ENCODE results near the gene CYP3A7. TPM values are rescaled to one million over a fixed set of nuclear protein-coding genes. Genes with fewer than 3 reads are reported as not detected.
"Not testable (repeated sequence)": the region's sequence is repeated elsewhere in the genome, so short reads cannot be mapped to it uniquely, and the experiment has no call there.

CYP3A7 gene
- total RNA-seq, 1 experiment from 2014 or later, result not detected

- DNase-seq (ENCODE audit: low spot score), result no peak
Observed at GRCh38 chr7:99742737-99743394, 7.9 kb upstream of the CYP3A7 start.

- DNase-seq (ENCODE audit: low spot score), result no peak
Observed at GRCh38 chr7:99741441-99741795, 6.4 kb upstream of the CYP3A7 start.

- DNase-seq (ENCODE audit: low spot score), result no peak
Observed at GRCh38 chr7:99740573-99741440, 5.8 kb upstream of the CYP3A7 start.

- DNase-seq (ENCODE audit: low spot score), result no peak
Observed at GRCh38 chr7:99739699-99740572, 4.9 kb upstream of the CYP3A7 start.

- DNase-seq (ENCODE audit: low spot score), result no peak
Observed at GRCh38 chr7:99737726-99738125, 2.7 kb upstream of the CYP3A7 start.

GRCh38 chr7:99736667-99737066 lies 1.7 kb upstream of the CYP3A7 start:
- not testable (repeated sequence) for DNase-seq (ENCODE audit: low spot score)

GRCh38 chr7:99733448-99733847 lies 1.5 kb downstream of the CYP3A7 start:
- DNase-seq (ENCODE audit: low spot score), result peak; percentile 29

- no peak for DNase-seq (ENCODE audit: low spot score)
Observed at GRCh38 chr7:99733003-99733402, 2.0 kb downstream of the CYP3A7 start.

GRCh38 chr7:99731638-99732374 lies 3.2 kb downstream of the CYP3A7 start:
- no peak for DNase-seq (ENCODE audit: low spot score)

GRCh38 chr7:99730992-99731391 lies 4.0 kb downstream of the CYP3A7 start:
- DNase-seq (ENCODE audit: low spot score), result no peak

- DNase-seq (ENCODE audit: low spot score), result no peak
Observed at GRCh38 chr7:99730238-99730810, 4.7 kb downstream of the CYP3A7 start.

- peak; percentile 25 for DNase-seq (ENCODE audit: low spot score)
Observed at GRCh38 chr7:99729486-99730237, 5.3 kb downstream of the CYP3A7 start.

- DNase-seq (ENCODE audit: low spot score), result peak; percentile 55
Observed at GRCh38 chr7:99728615-99729014, 6.4 kb downstream of the CYP3A7 start.

GRCh38 chr7:99723201-99723600 lies 11.8 kb downstream of the CYP3A7 start:
- DNase-seq (ENCODE audit: low spot score), result not testable (repeated sequence)

GRCh38 chr7:99720800-99721595 lies 14.0 kb downstream of the CYP3A7 start:
- DNase-seq (ENCODE audit: low spot score), result no peak

- peak; percentile 76 for DNase-seq (ENCODE audit: low spot score)
Observed at GRCh38 chr7:99719996-99720769, 14.8 kb downstream of the CYP3A7 start.

- DNase-seq (ENCODE audit: low spot score), result peak; percentile 49
Observed at GRCh38 chr7:99713995-99714570, 20.9 kb downstream of the CYP3A7 start.
